ENCODE results near the gene CNBD2.
"Not testable (repeated sequence)": the region's sequence is repeated elsewhere in the genome, so short reads cannot be mapped to it uniquely, and the experiment has no call there.

CNBD2 gene

GRCh38 chr20:36051318-36052116, 83.1 kb downstream of the CNBD2 start:
- H3K4me3 ChIP-seq (IDR thresholded peaks at IDR 0.05; ENCODE audit: insufficient read depth, low read depth, low read length): no peak overlapping the region
- no peak for TF ChIP-seq CTCF (conservative IDR thresholded peaks at IDR 0.05; ENCODE audit: low read depth, low read length)
- no peaks in the 10 kb centered on the region; the same call in 1 of the 2 replicates for H3K27me3 ChIP-seq (ENCODE audit: insufficient read depth, low read depth)
- peak overlapping the region; percentile 84 for H2AFZ ChIP-seq (ENCODE audit: low read depth)
- H3K36me3 ChIP-seq (ENCODE audit: insufficient read depth): no peaks in the 10 kb centered on the region
- peak overlapping the region; percentile 77 for H3K4me2 ChIP-seq
- H3K79me2 ChIP-seq (ENCODE audit: insufficient read depth, low read depth): peaks cover 41% of the 10 kb centered on the region
- H4K20me1 ChIP-seq (ENCODE audit: insufficient read depth): peaks cover 15% of the 10 kb centered on the region
- peaks cover 20% of the 10 kb centered on the region for H3K4me1 ChIP-seq (ENCODE audit: low read depth, poor library complexity, severe bottlenecking)
- peak overlapping the region; percentile 99 for H3K9ac ChIP-seq
- H3K27ac ChIP-seq: peak overlapping the region; percentile 93

GRCh38 chr20:36052117-36052513, 83.7 kb downstream of the CNBD2 start:
- H2AFZ ChIP-seq (ENCODE audit: low read depth): peak overlapping the region; percentile 84; the same call in 1 of the 2 replicates
- peaks cover 24% of the 10 kb centered on the region for H3K4me1 ChIP-seq (ENCODE audit: low read depth, poor library complexity, severe bottlenecking)
- H3K4me2 ChIP-seq: no peak overlapping the region
- no peak overlapping the region for H3K9ac ChIP-seq
- no peaks in the 10 kb centered on the region for H3K36me3 ChIP-seq (ENCODE audit: insufficient read depth)
- TF ChIP-seq CTCF (conservative IDR thresholded peaks at IDR 0.05; ENCODE audit: low read depth, low read length): no peak
- H4K20me1 ChIP-seq (ENCODE audit: insufficient read depth): peaks cover 15% of the 10 kb centered on the region
- no peak overlapping the region for H3K4me3 ChIP-seq (IDR thresholded peaks at IDR 0.05; ENCODE audit: insufficient read depth, low read depth, low read length)
- H3K27ac ChIP-seq: no peak overlapping the region
- peaks cover 36% of the 10 kb centered on the region for H3K79me2 ChIP-seq (ENCODE audit: insufficient read depth, low read depth)
- H3K27me3 ChIP-seq (ENCODE audit: insufficient read depth, low read depth): no peaks in the 10 kb centered on the region; the same call in 1 of the 2 replicates

- H3K4me2 ChIP-seq: not testable (repeated sequence)
These were observed 85.6 kb downstream of the CNBD2 start for GRCh38 chr20:36053863-36054518.

GRCh38 chr20:36055145-36055544, 86.8 kb downstream of the CNBD2 start:
- H3K36me3 ChIP-seq (ENCODE audit: insufficient read depth): no peaks in the 10 kb centered on the region
- no peak overlapping the region for H3K9ac ChIP-seq
- no peaks in the 10 kb centered on the region; the same call in 1 of the 2 replicates for H3K27me3 ChIP-seq (ENCODE audit: insufficient read depth, low read depth)
- H3K4me3 ChIP-seq (IDR thresholded peaks at IDR 0.05; ENCODE audit: insufficient read depth, low read depth, low read length): no peak overlapping the region
- TF ChIP-seq CTCF (conservative IDR thresholded peaks at IDR 0.05; ENCODE audit: low read depth, low read length): no peak
- H3K4me2 ChIP-seq: no peak overlapping the region
- peaks cover 11% of the 10 kb centered on the region for H3K4me1 ChIP-seq (ENCODE audit: low read depth, poor library complexity, severe bottlenecking)
- no peaks in the 10 kb centered on the region for H4K20me1 ChIP-seq (ENCODE audit: insufficient read depth)
- H3K27ac ChIP-seq: no peak overlapping the region
- H3K79me2 ChIP-seq (ENCODE audit: insufficient read depth, low read depth): peaks cover 6% of the 10 kb centered on the region
- no peak overlapping the region for H2AFZ ChIP-seq (ENCODE audit: low read depth)

More at GRCh38 chr20:36053863-36054518, 85.6 kb downstream of the CNBD2 start:
- not testable (repeated sequence) for H3K27ac ChIP-seq; H3K9ac ChIP-seq; H3K36me3 ChIP-seq (ENCODE audit: insufficient read depth); H3K27me3 ChIP-seq (ENCODE audit: insufficient read depth, low read depth); H4K20me1 ChIP-seq (ENCODE audit: insufficient read depth); H2AFZ ChIP-seq (ENCODE audit: low read depth); H3K4me3 ChIP-seq (IDR thresholded peaks at IDR 0.05; ENCODE audit: insufficient read depth, low read depth, low read length)
- peaks cover 11% of the 10 kb centered on the region for H3K4me1 ChIP-seq (ENCODE audit: low read depth, poor library complexity, severe bottlenecking)
- peaks cover 18% of the 10 kb centered on the region for H3K79me2 ChIP-seq (ENCODE audit: insufficient read depth, low read depth)
